HG02642 (cell line): ENCODE results near the gene NOTCH3.

ENCODE experiments used
- ATAC-seq: cut with Tn5 transposase; IDR thresholded peaks from one replicate; pipeline ENCODE4 v1.9.1; 2021; ENCODE audit warnings: mild to moderate bottlenecking; ENCODE audit not compliant: unreplicated experiment, poor library complexity

The NOTCH3 gene

DNA sequence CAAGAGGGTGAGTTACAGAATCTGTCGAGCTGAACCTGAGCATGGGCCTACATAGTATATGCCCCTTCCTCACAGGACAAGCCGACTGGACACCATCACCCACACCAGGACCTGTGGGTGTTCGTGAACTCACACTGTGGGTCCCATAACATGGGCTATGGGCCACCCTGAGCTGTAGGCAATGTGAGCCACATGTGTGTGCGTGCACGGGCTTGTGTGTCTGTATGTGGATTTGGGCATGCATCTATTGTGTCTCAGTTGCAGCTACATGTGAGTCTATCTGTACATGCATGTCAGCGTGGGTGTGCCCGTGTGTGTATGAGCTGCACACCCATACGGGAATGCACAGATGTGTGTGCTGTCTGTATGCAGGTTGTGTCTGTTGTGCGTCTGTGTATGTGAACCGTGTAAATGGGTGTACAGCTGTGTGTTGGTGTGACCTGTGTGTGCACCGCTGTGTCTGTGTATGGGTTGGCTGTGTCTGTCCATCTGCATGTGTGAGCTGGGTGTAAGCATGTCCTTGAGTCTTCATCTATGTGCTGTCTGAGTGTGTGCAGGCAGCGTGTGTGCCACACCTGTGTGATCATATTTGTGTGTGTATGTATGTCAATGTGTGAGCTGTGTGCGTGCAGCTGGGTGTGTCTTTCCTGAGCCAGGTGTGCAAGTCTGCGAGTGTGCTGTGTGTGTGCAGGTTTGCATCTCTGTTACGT is 1.7 kb downstream of the NOTCH3 start:
- ATAC-seq, result no peak

DNA sequence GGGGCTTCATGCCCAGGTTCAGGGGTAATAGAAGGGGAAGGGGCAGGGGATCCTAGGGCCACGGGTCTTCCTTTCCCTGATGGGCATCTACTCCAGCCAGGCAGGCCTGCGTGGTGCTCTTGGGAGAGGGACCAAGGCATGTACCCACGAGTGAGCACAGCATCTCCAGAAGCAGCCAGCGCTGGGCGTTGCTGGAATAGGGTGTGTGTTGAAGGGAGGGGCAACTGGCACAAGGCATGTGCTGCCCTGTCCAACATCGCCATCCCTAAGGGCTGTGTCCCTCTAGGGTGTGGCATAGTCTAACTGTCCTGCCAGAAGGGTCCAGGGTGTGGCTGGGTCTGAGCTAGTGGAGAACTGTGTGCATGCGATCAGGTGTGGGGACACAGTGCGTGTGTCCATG is 2.9 kb downstream of the NOTCH3 start:
- no peak for ATAC-seq

DNA sequence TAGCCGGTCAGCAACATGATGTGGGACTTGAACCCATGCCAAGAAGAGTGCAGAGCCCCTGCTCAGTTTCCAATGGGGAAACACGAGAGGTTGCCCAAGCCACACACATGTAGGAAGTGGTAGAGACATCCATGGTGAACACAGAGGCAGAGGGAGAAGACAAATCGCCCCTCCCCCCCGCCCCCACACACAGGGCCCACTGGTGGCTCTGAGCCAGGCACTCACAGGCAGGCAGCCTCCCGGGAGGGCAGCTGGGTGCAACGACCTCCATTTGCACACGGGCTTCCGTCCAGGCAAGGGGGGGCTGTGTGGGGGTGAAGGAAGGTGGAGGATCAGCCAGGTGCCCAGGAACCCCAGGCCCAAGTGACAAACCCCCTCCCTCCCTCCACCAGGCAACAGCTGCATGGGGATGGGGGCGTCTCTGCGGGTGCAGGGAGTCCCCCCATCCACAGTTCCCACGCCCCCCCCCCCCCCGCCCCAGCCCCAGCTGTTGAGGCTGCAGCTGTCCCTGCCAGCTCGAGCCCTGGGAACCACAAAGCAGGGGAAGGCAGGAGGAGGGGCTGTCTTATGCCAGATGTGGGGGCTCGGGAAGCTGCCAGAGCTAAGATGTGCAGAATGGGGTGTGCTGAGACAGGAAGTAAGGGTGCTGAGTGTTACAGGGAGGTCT is 3.4 kb downstream of the NOTCH3 start:
- no peak for ATAC-seq

DNA sequence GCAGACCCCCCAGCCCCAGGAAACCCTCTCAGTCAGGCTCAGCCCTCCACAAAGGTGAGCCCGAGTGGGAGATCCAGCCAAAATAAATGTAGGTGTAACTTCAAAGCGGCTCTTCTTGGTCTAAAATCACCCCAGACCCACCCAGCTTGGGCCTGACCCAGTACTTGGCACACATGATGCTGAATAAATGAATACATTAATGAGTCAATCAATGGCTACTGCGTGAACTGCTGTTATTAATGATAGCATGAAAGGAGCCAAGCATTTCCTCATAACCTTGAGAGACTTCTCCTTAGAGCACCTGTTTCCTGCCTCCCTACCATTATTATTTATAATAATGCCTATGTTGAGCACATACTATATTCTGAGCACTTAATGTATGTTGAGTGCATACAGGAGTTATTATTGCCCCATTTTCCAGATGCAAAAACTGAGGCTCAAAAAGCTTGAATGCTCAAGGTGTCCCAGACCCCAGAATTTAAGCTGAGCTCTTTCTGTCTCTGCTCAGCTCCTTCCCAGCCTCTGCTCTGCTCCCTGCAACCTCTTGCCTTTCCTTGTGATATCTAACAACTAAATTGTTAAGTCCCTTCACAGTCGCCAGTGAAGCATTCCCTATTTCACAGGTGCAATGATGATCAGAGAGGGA is 4.3 kb downstream of the NOTCH3 start:
- no peak for ATAC-seq

DNA sequence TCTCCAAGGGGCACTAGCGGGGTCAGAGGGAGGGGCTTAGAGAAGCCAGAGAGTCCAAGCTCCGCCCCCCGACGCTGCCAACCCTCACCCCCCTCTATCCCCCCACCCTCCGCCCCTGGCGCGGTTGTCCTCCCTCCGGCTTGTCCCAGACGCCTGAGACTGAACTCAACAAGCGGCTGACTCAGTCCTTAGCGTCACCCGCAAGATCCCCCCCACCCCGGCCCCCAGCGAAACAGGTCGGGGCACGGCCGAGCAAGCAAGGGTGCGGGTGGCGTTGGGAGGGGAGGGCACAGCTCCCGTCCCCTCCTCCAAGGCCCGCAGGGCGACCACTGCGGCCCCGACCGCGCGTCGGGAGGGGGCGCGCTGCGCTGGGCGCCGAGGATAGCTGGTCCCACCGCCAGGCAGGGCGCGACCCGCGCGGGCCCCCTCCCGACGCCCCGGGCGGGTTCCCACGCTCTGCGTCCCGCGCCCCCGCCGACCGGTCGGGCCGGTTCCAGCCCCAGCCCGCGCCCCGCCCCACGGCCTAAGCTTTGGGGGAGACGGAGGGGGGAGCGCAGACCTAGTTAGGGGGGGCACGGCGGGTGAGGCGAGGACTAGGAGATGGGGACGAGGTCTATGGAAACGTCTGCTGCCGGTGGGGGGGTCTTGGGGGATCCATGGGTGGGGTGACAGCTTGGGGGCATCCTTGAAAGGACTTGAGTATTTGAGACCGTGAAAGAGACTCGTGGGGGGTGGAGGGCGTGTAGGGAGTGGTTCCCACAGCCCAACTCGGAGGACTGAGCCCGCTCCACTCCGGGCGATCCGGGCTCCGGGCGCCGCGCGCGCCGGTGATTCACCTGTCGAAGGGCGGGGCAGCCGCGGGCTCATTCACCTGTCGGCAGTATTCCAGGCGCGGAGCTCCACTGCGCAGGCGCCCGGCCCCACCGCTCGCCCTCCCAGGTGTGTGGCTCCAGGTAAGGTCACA is 5.1 kb downstream of the NOTCH3 start:
- ATAC-seq, result no peak

DNA sequence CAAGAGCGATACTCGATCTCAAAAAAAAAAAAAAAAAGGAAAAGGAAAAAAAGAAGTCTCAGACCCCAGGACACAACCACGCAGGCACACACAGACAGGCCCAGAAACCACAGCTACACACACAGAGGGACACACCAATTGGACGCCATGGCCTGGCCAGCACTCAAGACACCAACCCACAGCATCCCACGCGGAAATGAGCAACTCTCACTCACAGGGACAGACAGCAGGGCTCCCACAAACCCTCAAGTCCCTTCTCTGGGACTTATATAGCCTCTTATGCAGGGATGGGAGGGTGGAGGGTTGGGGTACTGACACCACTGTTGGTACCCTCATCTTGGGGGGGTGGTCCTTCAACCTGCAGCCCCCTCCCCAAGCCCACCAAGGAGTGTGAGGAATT is 5.9 kb downstream of the NOTCH3 start:
- ATAC-seq, result no peak

DNA sequence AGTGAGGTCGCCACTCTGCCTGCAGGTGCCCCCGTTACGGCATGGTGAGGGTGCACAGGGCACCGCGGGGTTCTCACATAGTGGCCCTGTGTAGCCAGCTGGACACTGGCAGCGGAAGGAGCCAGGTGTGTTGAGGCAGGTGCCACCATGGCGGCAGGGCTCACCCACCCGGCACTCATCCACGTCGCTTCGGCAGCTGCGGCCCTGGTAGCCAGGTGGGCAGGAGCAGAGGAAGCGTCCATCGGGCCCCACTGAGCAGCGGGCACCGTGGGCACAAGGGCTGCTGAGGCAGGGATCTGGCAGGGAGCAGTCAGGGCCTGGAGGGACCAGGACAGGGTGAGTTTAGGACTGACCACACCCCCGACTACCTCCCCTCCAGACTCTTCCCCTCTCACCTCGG is 8.8 kb downstream of the NOTCH3 start:
- no peak for ATAC-seq

DNA sequence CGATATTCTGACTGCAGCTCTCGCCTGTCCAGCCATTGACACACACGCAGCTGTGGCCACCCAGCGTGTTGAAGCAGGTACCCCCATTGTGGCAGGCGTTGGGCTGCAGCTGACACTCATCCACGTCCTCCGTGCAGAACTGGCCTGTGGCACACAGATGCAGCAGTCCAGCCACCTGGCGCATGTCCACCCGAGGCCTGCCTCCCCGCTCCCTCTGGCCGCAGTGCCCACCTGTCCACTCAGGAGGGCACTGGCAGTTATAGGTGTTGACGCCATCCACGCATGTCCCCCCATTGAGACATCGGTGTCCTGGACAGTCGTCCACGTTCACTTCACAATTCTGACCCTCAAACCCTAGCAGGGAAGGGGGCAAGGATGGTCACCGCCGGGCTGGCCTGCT is 9.3 kb downstream of the NOTCH3 start:
- no peak for ATAC-seq

DNA sequence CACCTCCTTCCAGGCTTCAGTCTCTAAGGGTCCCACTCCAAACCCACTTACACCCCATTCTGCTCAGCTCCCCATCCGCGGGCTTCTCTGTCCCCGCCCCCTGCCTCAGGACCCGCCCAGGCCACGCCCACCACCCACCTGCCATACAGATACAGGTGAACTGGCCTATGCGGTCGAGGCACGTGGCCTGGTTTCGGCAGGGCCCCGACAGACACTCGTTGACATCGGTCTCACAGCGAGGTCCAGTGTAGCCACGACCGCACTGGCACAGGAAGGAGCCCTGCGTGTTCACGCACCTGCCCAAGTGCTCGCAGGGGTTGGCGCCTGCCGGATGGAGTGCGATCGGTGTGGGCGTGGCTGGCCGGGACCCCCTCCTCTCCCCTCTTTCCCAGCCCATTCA is 11.9 kb downstream of the NOTCH3 start:
- no peak for ATAC-seq

DNA sequence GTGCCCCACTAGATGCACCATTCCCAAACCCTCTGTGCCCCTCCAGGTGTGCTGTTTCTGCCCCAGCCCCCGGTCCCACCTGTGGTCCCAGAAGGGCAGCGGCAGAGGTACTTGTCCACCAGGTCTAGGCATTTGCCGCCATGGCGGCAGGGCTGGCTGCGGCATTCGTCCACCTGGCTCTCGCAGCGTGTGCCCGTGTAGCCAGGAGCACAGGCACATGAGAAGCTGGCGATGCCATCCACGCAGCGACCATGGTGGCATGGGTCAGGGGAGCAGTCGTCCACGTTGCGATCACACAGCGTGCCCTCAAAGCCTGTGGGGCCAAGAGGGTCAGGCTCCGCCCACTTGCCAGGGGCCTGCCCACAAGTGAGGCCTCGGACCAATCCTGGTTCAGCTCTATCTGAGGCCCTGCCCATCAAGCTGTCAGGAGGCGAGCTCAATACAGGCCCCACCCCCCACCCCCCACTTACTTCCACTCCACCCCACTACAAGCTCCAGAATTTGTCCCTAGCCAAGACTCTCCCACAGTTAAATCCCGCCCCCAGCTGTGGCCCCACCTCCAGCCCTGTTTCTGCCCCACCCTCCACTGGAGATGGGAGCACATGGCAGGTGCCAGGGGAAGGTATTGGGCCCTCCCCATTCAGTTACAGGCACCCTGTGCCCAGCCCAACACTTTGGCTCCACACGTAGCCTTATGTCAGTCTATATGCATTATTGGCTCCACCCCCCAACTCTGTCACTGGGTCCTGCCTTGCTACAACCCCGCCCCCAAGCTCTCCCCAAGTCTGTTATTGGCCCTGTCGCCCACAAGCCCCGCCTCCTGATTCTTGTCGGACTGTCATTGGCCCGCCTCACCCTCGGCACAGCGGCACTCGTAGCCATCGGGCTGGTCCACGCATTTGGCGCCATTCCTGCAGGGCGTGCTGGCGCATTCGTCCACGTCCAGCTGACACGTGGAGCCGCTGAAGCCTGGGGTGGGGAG is 13.5 kb downstream of the NOTCH3 start:
- ATAC-seq, result no peak

DNA sequence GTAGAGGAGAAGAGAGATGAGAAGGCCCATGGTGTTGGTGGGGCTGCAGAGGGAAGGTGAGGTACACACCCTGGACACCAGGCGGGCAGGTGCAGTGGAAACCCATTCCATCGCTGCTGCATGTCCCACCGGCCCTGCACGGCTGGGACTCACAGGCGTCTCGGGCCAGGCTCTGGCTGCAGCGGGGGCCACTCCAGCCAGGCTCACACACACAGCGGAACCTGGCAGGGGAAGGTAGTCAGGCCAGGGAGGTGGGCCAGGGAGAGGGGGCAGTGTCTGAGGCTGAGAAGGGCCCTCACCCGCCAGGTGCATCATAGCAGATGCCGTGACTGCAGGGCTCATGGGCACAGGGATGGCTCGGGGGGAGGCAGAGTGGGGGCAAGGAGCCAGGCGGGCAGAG is 15.6 kb downstream of the NOTCH3 start:
- ATAC-seq, result no peak

DNA sequence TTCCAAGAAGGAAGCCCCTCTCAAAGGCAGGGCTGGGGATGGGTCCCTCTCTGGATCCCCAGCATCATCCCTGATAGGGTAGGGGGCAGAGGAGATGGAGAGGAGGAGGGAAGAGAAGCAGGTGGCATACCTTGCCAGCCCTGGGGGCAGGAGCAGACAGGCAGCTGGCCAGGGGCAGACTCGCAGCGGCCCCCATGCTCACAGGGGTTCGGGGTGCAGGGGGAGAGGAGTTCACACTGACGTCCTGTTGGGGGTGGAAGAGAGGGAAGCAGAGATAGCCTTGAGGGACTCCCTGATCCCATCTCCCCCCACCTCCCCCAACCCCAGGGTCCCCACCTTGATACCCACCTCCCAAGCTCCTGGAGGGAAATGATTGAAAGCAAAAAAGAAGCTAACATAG is 16.0 kb downstream of the NOTCH3 start:
- ATAC-seq, result no peak

DNA sequence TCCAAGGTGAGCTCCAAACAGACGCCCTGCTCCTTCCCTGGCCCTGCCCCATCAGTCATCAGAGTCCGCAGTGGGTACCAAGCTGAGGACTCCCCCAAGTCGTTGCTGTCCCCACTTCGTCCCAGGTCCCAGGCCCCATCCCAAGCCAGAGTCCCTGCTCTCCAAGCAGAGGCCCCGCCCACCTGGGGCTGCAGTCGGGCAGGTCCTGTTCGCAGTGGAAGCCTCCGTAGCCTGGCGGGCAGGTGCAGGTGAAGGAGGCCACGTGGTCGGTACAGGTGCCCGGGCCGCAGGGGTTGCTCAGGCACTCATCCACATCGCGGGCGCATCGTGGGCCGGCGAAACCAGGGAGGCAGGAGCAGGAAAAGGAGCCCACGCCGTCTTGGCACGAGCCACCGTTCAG is 19.4 kb downstream of the NOTCH3 start:
- ATAC-seq, result no peak

DNA sequence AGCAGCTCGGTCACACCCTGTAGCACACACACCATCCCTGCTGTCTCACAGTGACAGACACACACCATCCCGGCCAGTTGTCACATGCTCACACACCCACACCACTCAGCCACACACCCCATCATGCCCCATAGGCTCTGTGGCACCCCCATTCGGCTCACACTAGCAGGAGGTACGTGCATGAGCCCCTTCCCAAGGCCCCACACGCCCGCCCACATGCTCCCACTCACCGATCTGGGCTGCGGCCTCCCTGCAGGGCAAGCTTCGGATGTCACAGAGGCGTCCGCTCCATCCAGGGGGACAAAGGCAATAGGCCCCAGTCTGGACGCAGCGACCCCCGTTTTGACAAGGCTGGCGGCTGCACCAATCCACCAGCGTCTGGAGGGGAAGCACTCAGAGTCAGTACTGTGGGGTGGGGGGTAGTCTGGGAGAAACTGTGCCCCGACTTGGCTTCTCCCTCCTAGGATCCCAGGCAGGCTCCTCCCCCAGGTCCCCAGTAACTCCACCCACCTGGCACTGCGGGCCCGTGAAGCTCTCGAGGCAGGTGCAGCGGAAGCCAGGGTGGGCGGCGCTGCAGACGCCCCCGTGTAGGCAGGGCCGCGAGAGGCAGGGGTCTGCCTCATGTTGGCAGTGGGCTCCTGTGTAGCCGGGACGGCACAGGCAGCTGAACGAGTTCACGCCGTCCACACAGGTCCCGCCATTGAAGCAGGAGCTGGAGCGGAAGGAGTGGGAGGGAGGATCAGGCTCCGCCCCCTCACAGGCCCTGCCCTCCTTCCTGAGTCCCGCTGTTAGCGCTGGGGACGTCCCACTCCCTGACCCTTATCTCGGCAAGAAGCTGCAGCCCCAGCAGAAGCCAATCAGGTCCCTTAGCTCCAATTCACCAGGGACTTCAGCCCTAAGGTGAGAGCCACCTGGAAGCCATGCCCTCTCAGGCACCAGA is 20.1 kb downstream of the NOTCH3 start:
- ATAC-seq, result no peak

DNA sequence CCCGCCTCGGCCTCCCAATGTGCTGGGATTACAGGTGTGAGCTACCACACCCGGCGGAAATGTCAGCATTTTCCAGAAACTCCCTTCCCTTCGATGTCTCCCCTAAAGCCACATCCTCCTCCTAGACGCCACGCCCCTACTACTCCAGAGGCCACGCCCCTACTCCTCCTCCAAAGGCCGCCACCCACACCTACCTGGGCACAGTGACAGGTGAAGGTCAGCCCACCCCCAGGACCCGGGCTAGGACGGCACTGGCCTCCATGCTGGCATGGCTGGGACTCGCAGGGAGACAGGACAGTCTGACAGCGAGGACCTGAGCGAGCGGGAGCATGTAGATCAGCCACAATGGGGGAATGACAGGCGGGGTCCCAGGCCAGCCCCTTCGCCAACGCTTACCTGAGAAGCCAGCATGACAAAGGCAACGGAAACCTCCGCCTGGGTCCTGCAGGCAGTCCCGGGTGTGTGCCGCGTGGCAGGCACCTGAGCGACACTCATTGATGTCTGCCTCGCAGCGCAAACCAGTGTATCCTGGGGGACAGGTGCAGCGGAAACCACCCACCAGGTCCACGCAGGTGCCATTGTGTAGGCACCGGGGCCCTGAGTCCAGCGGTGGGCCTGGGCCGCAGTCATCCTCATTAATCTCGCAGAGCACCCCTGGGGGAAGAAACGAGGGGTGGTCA is 22.0 kb downstream of the NOTCH3 start:
- no peak for ATAC-seq

DNA sequence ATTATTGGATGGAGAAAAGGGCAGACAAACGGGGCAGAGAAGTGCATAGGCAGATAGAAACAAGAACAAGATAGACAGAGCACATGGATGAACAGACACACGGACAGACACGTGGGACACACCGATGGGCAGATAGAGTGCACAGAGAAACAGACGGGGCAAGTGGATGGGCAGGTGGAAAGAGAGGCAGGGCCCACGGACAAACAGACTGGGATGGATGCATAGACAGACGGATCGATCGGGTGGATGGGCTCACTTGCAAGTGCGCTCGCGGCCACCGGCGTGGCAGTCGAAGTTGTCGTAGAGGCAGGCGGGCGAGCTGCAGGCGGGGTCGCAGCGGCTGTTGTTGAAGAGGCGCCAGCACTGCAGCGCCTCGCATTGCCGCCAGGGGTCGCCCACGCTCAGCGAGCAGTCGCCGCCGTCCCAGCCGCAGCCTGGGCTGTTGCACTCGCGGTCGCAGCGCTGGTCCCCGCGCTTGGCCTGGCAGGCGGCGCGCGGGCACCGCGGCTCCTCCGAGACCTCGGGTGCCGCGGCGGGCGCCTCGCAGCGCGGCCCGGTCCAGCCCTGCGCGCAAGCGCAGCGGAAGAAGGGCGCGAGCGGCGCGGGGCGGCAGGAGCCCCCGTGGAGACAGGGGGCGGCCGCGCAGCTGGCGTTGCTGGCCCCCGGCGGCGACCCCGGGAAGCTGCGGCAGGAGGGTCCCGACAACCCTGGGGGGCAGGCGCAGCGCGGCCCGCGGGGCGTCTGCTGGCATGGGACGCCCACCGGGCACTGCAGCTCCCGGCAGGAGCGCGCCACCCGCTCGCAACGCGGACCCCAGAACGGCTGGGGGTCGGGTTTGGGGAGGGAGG is 23.3 kb downstream of the NOTCH3 start:
- peak; percentile 63 for ATAC-seq

DNA sequence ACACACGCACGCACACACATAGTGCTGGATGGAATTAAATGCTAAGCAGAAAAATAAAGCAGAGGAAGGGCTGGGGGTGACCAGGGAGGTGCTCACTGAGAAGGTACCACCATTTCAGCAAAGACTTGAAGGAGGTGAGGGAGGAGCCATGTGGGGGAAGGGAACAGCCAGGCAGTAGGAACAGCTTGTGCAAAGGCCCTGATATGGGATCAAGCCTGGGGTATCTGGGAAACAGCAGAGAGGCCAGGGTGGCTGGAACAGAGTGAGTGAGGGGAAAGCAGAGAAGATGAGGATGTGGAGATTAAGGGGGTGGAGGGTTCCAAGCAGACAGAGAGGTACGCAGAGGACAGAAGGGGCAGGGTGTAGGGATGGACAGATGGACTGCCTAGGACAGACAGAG is 25.2 kb downstream of the NOTCH3 start:
- no peak for ATAC-seq
